Smooth muscle cell (in vitro differentiated cells): ENCODE results near the gene FUT7. TPM values are rescaled to one million over a fixed set of nuclear protein-coding genes. Genes with fewer than 3 reads are reported as not detected.

ENCODE experiments used
- DNase-seq: peaks from one replicate; lab custom pipeline; 2025; ENCODE audit not compliant: unreplicated experiment; lab: John Stamatoyannopoulos, UW
- H2AFZ ChIP-seq: fragments of 200-600 bp; sonication (generic); 2 replicates; pipeline ENCODE4 v1.6.0; 2016; ENCODE audit warnings: antibody characterized with exemption, low read depth, mild to moderate bottlenecking
- H3F3A ChIP-seq: fragments of 200-600 bp; sonication (generic); 2 replicates; pipeline ENCODE4 v1.6.0; 2017; ENCODE audit warnings: antibody characterized with exemption, low read depth
- H3K27ac ChIP-seq: fragments of 200-600 bp; sonication (generic); 2 replicates; pipeline ENCODE4 v1.5.1; 2016; ENCODE audit warnings: low read depth, mild to moderate bottlenecking
- H3K27me3 ChIP-seq: fragments of 200-600 bp; sonication (generic); 2 replicates; pipeline ENCODE4 v1.6.1; 2016; ENCODE audit warnings: low read depth, mild to moderate bottlenecking
- H3K36me3 ChIP-seq: fragments of 200-600 bp; sonication (generic); 2 replicates; pipeline ENCODE4 v1.5.1; 2016; ENCODE audit warnings: low read depth
- H3K4me1 ChIP-seq: fragments of 200-600 bp; sonication (generic); 2 replicates; pipeline ENCODE4 v1.5.1; 2016; ENCODE audit warnings: low read depth
- H3K4me2 ChIP-seq: fragments of 200-600 bp; sonication (generic); 2 replicates; pipeline ENCODE4 v1.6.0; 2016; ENCODE audit warnings: mild to moderate bottlenecking
- H3K4me3 ChIP-seq: fragments of 200-600 bp; sonication (generic); 2 replicates; pipeline ENCODE4 v1.5.1; 2016; ENCODE audit warnings: mild to moderate bottlenecking
- H3K79me2 ChIP-seq: fragments of 200-600 bp; sonication (generic); 2 replicates; pipeline ENCODE4 v1.6.0; 2016; ENCODE audit warnings: low read depth, mild to moderate bottlenecking
- H3K9ac ChIP-seq: fragments of 200-600 bp; sonication (generic); 2 replicates; pipeline ENCODE4 v1.6.0; 2016; ENCODE audit warnings: low read depth
- H3K9me3 ChIP-seq: fragments of 200-600 bp; sonication (generic); replicated peaks from 2 replicates; pipeline ENCODE4 v1.5.1; 2016; ENCODE audit warnings: low read depth
- H4K20me1 ChIP-seq: fragments of 200-600 bp; sonication (generic); 2 replicates; pipeline ENCODE4 v1.6.0; 2016; ENCODE audit warnings: low read depth
- CTCF ChIP-seq: fragments of 200-600 bp; sonication (generic); IDR thresholded peaks from 2 replicates; pipeline ENCODE4 v1.5.1; 2017; ENCODE audit warnings: borderline replicate concordance, mild to moderate bottlenecking, antibody characterized with exemption; ENCODE audit not compliant: insufficient read depth, poor library complexity, severe bottlenecking
- WGBS: methylation state at CpG from one replicate; pipeline ENCODE4 v1.1.7; 2016; ENCODE audit warnings: low lambda C conversion rate; 5-methylcytosine and 5-hydroxymethylcytosine counted together
- polyA plus RNA-seq: library from polyadenylated mRNA; unstranded; fragments of >200 nt; fragmentation: Nextera tagmentation; extraction: Ambion mirVana; gene quantifications from 2 replicates; pipeline ENCODE4 v1.2.1, GENCODE V29; 2016
- total RNA-seq: library from RNA; depleted of rRNA; stranded (reverse); fragments of >200 nt; gene quantifications from 2 replicates; pipeline ENCODE4 v1.2.3, GENCODE V29; 2014

The FUT7 gene
- total and polyA plus RNA-seq, 2 experiments from 2014 or later: not detected

- Histone ChIP-seq H3K4me2 (no peak overlapping the region), H2AFZ (no peak overlapping the region), H3K9me3 (no peaks in the 10 kb centered on the region), H3K4me1 (peaks cover 12% of the 10 kb centered on the region), H3K36me3 (no peaks in the 10 kb centered on the region), H3K79me2 (no peaks in the 10 kb centered on the region), H3K9ac (no peak overlapping the region), H3F3A (no peaks in the 10 kb centered on the region), H4K20me1 (peaks cover 12% of the 10 kb centered on the region), H3K27ac (no peak overlapping the region), H3K4me3 (no peak overlapping the region), H3K27me3 (peaks cover 34% of the 10 kb centered on the region)
- 88% methylated on average over 36 of the region's 36 CpGs for WGBS
- no peak for DNase-seq
- TF ChIP-seq CTCF: no peak
Observed at GRCh38 chr9:137042751-137043727, 11.2 kb upstream of the FUT7 start.

GRCh38 chr9:137041124-137041523 lies 9.2 kb upstream of the FUT7 start:
- Histone ChIP-seq H3K79me2 (no peaks in the 10 kb centered on the region), H2AFZ (no peak overlapping the region), H4K20me1 (peaks cover 12% of the 10 kb centered on the region), H3K4me1 (peaks cover 8% of the 10 kb centered on the region), H3F3A (no peaks in the 10 kb centered on the region), H3K4me3 (no peak overlapping the region), H3K27me3 (peaks cover 18% of the 10 kb centered on the region), H3K36me3 (no peaks in the 10 kb centered on the region), H3K9ac (no peak overlapping the region), H3K4me2 (no peak overlapping the region), H3K27ac (no peak overlapping the region), H3K9me3 (no peaks in the 10 kb centered on the region)
- WGBS: 75% methylated on average over 11 of the region's 16 CpGs
- DNase-seq: no peak
- TF ChIP-seq CTCF: no peak

- Histone ChIP-seq H3K9ac (no peak overlapping the region), H3K4me3 (no peak overlapping the region), H3K4me2 (no peak overlapping the region), H3K9me3 (no peaks in the 10 kb centered on the region), H3K27me3 (peaks cover 15% of the 10 kb centered on the region), H3K4me1 (peaks cover 5% of the 10 kb centered on the region), H3K79me2 (no peaks in the 10 kb centered on the region), H3K27ac (no peak overlapping the region), H2AFZ (no peak overlapping the region), H3K36me3 (no peaks in the 10 kb centered on the region), H4K20me1 (peaks cover 12% of the 10 kb centered on the region), H3F3A (no peaks in the 10 kb centered on the region)
- DNase-seq: no peak
- WGBS: 93% methylated on average over 22 of the region's 23 CpGs
- TF ChIP-seq CTCF: no peak
Observed at GRCh38 chr9:137040568-137040967, 8.7 kb upstream of the FUT7 start.
